ENCODE results near the gene AMOTL2.
A peak's percentile ranks its signal among the peaks of the same experiment; 100 is the strongest.

AMOTL2 gene

DNA sequence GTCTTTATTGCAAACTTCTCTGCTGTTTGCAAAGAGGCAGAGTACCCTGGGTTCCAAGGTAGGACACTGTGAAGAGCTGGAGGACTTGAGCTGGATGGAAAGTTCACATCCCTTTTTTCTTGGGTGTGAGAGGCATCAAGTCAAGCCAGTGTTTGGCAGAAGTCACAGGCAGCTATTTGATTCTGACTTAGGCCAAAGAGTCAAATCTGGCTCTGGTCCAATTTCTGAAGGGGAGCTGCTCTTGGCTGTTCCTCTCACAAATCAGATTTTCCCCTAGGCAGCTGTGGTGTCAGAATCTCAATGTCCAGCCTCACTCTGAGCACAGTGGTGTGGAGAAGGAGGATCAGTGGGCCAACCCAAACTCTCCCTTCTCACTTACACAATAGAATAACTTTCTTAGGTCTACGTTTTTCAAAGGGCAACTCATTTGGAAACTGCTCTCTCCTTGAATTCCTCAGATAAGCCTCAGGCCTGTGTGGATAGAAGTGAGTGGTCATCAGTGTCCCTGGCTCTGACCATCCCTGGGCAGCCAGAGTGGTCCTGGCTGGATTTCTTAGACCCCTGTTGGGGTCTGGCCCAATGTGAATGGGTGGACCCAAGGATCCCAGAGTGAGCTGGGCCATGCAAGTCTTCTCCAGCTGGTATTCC, 18.2 kb upstream of the AMOTL2 start:
- TF ChIP-seq, protein P1, sequence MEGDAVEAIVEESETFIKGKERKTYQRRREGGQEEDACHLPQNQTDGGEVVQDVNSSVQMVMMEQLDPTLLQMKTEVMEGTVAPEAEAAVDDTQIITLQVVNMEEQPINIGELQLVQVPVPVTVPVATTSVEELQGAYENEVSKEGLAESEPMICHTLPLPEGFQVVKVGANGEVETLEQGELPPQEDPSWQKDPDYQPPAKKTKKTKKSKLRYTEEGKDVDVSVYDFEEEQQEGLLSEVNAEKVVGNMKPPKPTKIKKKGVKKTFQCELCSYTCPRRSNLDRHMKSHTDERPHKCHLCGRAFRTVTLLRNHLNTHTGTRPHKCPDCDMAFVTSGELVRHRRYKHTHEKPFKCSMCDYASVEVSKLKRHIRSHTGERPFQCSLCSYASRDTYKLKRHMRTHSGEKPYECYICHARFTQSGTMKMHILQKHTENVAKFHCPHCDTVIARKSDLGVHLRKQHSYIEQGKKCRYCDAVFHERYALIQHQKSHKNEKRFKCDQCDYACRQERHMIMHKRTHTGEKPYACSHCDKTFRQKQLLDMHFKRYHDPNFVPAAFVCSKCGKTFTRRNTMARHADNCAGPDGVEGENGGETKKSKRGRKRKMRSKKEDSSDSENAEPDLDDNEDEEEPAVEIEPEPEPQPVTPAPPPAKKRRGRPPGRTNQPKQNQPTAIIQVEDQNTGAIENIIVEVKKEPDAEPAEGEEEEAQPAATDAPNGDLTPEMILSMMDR (IDR thresholded peaks at IDR 0.05; ENCODE audit: low read depth, low read length): no peak
- no peak overlapping the region for H3K4me3 ChIP-seq (replicated peaks in 1 of 2; ENCODE audit: low read depth in 2 of 2, low read length in 2 of 2)
- DNase-seq (ENCODE audit: low read depth in 2 of 2): peak in 1 of 2 donors; percentile 84

- no peak overlapping the region for H3K4me3 ChIP-seq (replicated peaks in 1 of 2; ENCODE audit: low read depth in 2 of 2, low read length in 2 of 2)
- TF ChIP-seq, protein P1 (IDR thresholded peaks at IDR 0.05; ENCODE audit: low read depth, low read length): no peak
- DNase-seq (ENCODE audit: low read depth in 2 of 2): no peak
These were observed 15.6 kb upstream of the AMOTL2 start for GRCh38 chr3:134389865-134390264.

DNA sequence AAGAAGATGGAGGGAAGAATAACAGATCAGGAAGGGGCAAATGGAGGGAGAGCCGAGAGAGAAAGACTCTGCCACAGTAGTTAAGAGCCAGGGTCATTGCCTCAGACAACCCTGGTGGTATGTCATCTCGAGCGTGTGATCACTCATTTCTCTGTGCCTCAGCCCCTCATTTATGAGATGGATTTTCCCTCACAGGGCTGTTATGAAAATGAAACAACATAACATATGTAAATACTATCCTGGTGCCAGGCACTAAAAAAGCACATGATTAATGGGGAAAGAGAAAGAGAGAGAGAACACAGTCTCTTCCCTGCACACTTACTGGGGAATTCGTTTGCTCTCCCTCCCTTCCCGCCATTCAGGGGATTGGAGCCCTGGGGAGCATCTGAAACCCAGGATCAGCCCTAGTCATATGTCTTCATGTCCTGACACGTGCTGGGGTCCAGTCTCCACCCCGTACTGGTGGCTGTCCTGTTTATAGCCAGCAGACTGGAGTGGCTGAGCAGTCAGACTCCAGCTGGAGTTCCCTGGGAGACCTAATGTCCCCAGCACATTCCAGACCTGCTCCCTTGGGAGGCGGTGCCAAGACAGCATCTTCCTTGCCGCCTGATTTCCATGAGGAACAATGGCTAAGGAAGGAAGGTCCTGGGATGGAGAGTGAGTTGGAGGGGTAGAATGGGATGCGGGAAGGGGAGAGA, 14.7 kb upstream of the AMOTL2 start:
- no peak overlapping the region for H3K4me3 ChIP-seq (replicated peaks in 1 of 2; ENCODE audit: low read depth in 2 of 2, low read length in 2 of 2)
- TF ChIP-seq, protein P1 (IDR thresholded peaks at IDR 0.05; ENCODE audit: low read depth, low read length): no peak
- DNase-seq (ENCODE audit: low read depth in 2 of 2): no peak

GRCh38 chr3:134388292-134388691, 14.0 kb upstream of the AMOTL2 start:
- TF ChIP-seq, protein P1 (IDR thresholded peaks at IDR 0.05; ENCODE audit: low read depth, low read length): no peak
- H3K4me3 ChIP-seq (replicated peaks in 1 of 2; ENCODE audit: low read depth in 2 of 2, low read length in 2 of 2): no peak overlapping the region
- no peak for DNase-seq (ENCODE audit: low read depth in 2 of 2)

DNA sequence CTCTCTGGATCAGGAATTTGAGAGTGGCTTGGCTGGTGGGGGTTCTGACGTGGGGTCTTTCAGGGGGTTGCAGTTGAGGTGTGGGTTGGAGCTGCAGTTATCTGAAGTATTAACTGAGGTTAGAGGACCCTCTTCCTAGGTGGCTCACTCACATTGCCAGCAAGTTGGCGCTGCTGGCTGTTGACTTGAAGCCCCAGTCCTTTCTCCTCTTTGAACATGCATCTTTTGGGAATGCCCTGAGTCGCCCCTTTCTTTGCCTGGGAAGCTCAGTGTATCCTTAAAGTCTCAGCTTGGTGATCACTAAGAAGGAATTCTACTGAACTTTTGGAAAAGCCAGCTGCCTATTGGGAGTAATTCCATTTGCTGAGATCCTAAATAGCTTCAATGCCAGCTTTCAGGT, 13.0 kb upstream of the AMOTL2 start:
- TF ChIP-seq, protein P1 (IDR thresholded peaks at IDR 0.05; ENCODE audit: low read depth, low read length): no peak
- DNase-seq (ENCODE audit: low read depth in 2 of 2): no peak
- no peak overlapping the region for H3K4me3 ChIP-seq (replicated peaks in 1 of 2; ENCODE audit: low read depth in 2 of 2, low read length in 2 of 2)

GRCh38 chr3:134384963-134385362, 10.7 kb upstream of the AMOTL2 start:
- TF ChIP-seq, protein P1 (IDR thresholded peaks at IDR 0.05; ENCODE audit: low read depth, low read length): no peak
- no peak overlapping the region for H3K4me3 ChIP-seq (replicated peaks in 1 of 2; ENCODE audit: low read depth in 2 of 2, low read length in 2 of 2)
- DNase-seq (ENCODE audit: low read depth in 2 of 2): no peak

Data from cardiac fibroblast (primary cell).